GM19239 (cell line): ENCODE data around the gene CDKAL1.
"Not testable (repeated sequence)": the region's sequence is repeated elsewhere in the genome, so short reads cannot be mapped to it uniquely, and the experiment has no call there.

Experiments
- DNase-seq: peaks from one replicate; pipeline ENCODE4 v3.0.0; 2011; ENCODE audit warnings: low spot score; ENCODE audit not compliant: insufficient read length
- FAIRE-seq: peaks from 2 replicates; lab custom pipeline; 2011; peaks lifted over from hg19 to GRCh38; lab: Jason Lieb, UNC

The CDKAL1 gene

DNA sequence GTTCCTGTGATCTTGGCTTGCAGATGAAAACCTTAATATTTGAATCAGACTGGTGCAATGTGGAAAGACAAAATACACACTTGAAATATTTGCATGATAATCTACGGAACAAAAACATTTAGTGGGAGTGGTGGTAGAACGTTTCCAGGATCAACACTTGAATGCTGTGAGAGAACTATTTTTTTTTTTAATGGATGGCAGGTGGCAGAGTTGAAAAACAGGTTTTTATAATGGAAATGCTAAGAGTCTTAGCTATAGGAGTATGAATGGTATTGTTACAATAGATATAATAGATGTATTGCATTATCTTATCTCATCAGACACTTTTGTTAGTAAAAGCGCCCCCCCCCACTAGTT is 49.2 kb downstream of the CDKAL1 start:
- no peak for FAIRE-seq
- no peak for DNase-seq

GRCh38 chr6:20584100-20584731 is 50.0 kb downstream of the CDKAL1 start:
- DNase-seq (no peak), FAIRE-seq (no peak)

DNA sequence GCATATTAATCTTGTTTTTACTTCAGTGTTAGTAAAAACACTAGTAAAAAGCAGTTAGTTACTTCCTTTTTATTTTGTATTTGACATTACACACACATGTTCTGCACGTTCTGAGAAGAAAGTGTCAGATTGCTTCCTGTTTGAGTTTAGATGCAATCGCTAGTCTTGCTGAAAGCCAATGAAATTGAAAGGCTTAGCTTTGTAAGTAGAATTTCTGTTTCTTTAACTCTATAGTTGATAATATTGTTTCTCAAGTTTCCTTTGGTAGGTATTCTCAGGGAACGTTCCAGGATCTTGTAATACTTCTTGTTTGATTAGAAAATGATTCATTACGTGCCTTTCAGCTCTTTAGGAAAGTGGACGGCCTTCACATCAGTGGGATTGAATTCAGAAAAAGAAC is 55.0 kb downstream of the CDKAL1 start:
- no peak for DNase-seq
- FAIRE-seq = no peak

DNA sequence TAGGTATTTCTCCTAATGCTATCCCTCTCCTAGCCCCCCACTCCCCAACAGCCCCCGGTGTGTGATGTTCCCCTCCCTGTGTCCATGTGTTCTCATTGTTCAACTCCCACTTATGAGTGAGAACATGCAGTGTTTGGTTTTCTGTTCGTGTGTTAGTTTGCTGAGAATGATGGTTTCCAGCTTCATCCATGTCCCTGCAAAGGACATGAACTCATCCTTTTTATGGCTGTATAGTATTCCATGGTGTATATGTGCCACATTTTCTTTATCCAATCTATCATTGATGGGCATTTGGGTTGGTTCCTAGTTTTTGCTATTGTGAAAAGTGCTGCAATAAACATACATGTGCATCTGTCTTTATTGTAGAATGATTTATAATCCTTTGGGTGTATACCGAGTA is 56.2 kb downstream of the CDKAL1 start:
- DNase-seq, FAIRE-seq: not testable (repeated sequence)

DNA sequence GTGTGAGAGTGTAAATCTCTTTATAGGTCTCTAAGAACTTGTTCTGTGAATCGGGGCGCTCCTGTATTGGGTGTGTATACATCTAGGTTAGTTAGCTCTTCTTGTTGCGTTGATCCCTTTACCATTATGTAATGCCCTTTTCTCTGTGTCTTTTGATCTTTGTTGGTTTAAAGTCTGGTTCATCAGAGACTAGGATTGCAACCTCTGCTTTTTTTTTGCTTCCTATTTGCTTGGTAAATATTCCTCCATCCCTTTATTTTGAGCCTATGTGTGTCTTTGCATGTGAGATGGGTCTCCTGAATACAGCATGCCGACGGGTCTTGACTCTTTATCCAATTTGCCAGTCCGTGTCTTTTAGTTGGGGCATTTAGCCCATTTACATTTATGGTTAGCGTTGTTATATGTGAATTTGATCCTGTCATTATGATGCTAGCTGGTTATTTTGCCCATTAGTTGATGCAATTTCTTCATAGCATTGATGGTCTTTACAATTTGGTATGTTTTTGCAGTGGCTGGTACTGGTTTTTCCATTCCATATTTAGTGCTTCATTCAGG is 60.1 kb downstream of the CDKAL1 start:
- DNase-seq, FAIRE-seq: not testable (repeated sequence)

GRCh38 chr6:20599302-20600051 is 65.2 kb downstream of the CDKAL1 start:
- FAIRE-seq (peak; percentile 89), DNase-seq (no peak)

GRCh38 chr6:20600831-20601230 is 66.6 kb downstream of the CDKAL1 start:
- DNase-seq (no peak), FAIRE-seq (no peak)

- no peak for FAIRE-seq
- no peak for DNase-seq
Observed at GRCh38 chr6:20604159-20604558, 69.9 kb downstream of the CDKAL1 start.

- FAIRE-seq (no peak), DNase-seq (no peak)
Observed at GRCh38 chr6:20605061-20605460, 70.8 kb downstream of the CDKAL1 start.

GRCh38 chr6:20605581-20605980 is 71.3 kb downstream of the CDKAL1 start:
- FAIRE-seq = no peak
- no peak for DNase-seq

DNA sequence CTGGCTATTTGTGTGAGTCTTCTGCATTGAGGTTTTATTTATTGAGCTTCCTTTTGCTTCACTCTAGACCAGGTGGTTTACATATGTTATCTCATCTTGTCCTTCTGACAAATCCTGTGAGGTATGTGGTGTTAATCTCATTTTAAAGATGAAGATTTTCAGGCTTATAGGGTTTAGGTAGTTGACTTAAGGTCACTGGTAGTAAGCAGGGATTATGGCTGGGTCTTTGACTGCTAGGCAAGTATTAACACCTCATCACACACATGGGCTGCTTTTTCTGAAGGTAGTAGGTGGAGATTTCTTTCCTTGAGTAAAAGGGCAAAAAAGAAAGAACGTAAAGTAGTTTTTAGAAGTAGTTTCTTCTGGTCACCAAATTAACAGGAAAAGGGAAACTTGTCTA is 72.6 kb downstream of the CDKAL1 start:
- DNase-seq = no peak
- FAIRE-seq = no peak

GRCh38 chr6:20608356-20608755 is 74.1 kb downstream of the CDKAL1 start:
- FAIRE-seq (no peak), DNase-seq (no peak)

DNA sequence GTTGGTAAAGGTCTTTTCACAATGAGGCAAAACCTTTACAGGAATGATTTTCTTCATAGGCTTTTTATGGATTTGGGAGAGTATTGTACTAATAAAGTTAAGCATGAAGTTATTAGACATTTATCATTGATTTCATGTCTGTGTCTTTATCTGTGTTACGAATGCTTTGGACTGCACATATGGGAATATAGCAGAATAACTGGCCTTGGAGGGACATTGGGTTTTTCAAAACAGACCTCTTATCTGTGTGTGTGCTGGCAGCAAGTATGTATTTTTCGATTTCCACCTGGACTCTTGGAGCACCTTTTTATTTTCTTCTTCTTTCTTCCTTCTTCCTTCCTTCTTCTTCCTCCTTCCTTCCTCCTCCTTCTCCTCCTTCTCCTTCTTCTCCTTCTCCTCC is 74.6 kb downstream of the CDKAL1 start:
- DNase-seq = no peak
- FAIRE-seq = no peak

DNA sequence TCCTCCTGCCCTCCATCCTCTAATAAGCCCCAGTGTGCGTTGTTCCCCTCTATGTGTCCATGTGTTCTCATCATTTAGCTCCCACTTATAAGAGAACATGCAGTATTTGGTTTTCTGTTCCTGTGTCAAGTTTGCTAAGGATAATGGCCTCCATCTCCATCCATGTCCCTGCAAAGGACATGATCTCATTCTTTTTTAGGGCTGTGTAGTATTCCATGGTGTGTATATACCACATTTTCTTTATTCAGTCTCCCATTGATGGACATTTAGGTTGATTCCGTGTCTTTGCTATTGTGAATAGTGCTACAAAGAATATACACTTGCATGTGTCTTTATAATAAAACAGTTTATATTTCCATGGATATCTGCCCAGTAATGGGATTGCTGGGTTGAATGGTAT is 75.7 kb downstream of the CDKAL1 start:
- DNase-seq, FAIRE-seq: not testable (repeated sequence)

DNA sequence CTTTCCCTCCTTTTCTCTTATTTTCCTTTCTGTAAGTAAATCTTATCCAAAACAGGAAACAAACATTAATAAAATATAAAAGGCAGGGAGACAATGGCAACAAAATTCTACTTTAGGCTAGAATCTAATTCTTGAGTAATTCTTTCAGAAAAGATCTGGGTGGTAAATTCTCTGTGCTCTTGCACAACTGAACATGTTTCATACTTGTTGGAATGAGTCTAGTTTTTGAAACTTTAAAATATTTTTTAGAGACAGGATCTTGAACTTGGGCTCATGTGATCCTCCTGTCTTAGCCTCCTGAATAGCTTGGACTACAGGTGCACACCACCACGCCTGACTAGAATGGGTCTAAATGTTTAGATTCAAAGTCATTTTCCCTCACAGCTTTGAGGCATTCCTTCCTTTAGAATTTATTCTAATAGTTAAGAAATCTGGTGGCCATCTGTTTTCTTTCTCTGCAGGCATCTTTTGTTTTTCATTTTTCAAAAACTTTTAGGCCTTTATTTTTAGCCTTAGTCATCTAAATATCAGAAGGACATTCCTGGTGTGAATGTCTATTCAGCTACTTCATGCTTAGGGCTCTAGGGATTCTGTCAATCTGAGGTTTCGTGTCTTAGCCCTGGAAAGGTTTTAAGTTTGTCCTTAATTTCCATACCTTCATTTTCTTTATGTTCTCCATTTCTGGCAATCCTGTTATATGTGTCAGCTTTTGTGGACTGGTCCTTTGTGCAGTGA is 76.5 kb downstream of the CDKAL1 start:
- DNase-seq = no peak
- FAIRE-seq = no peak

- not testable (repeated sequence) for FAIRE-seq, DNase-seq
Observed at GRCh38 chr6:20617537-20617936, 83.3 kb downstream of the CDKAL1 start.

DNA sequence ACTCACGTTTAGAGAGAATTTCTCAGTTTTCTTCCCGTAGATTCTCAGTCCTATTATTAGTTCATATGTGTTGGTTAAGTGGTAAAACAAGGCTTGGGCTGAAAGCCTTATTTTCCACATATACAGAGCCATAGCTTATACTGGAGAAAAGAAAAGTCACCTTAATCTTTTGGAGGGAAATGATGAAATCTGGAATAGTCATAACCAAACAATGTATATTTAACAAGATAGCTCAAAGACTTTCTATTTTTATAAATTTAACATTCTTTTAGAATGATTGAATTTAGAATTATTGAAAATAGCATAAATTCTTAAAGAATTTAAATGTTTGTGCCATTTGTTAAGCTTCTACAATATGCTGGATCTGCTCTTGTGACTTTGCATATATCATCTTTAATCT is 85.8 kb downstream of the CDKAL1 start:
- FAIRE-seq (no peak), DNase-seq (no peak)

- no peak for FAIRE-seq
Observed at GRCh38 chr6:20623761-20624160, 89.5 kb downstream of the CDKAL1 start.

GRCh38 chr6:20626165-20626564 is 91.9 kb downstream of the CDKAL1 start:
- no peak for FAIRE-seq

More at GRCh38 chr6:20623761-20624160, 89.5 kb downstream of the CDKAL1 start:
- DNase-seq = no peak

GRCh38 chr6:20629509-20629908 is 95.3 kb downstream of the CDKAL1 start:
- DNase-seq (no peak), FAIRE-seq (no peak)

More at GRCh38 chr6:20626165-20626564, 91.9 kb downstream of the CDKAL1 start:
- DNase-seq = no peak

DNA sequence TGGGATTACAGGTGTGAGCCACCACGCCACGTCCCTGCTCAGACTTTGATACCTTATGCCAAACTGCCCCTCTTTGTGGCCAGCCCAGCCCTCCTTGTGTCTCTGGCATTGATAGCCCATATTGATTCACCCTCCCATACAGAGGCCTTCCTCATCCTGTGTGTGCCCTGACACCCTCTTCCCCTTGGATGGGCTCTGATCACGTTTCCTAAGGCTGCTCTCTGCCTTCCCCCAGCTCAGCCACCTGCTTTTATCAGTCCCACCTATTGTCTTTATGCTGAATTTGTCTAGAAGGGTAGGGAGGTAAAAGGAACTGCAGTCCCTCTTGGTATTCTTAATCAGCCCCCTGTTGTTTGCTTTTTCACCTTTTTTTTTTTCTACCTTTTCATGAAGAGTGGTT is 95.9 kb downstream of the CDKAL1 start:
- DNase-seq (no peak), FAIRE-seq (no peak)
